ENCODE measurements around the gene CASTOR1. TPM values are rescaled to one million over a fixed set of nuclear protein-coding genes. Genes with fewer than 3 reads are reported as not detected.

The CASTOR1 gene
- total and polyA plus RNA-seq, 2 experiments from 2014 or later, result 19.0 to 22.2 TPM

- DNase-seq (ENCODE audit: low read depth in 1 of 2, low spot score in 1 of 2), result no peak
- Histone ChIP-seq H3K4me1 (ENCODE audit: low read depth) (peaks cover 5% of the 10 kb centered on the region), H3K4me3 (no peak overlapping the region), H3K9me3 (ENCODE audit: low read depth) (no peaks in the 10 kb centered on the region), H3K27ac (no peak overlapping the region), H3K36me3 (no peaks in the 10 kb centered on the region), H3K27me3 (peaks cover 34% of the 10 kb centered on the region)
- no peak for TF ChIP-seq CTCF (IDR thresholded peaks at IDR 0.05; ENCODE audit: low read depth, low read length)
Observed at GRCh38 chr22:30243661-30244060, 45.6 kb downstream of the CASTOR1 start.

- TF ChIP-seq CTCF (IDR thresholded peaks at IDR 0.05; ENCODE audit: low read depth, low read length), result no peak
- Histone ChIP-seq H3K27me3 (peaks cover 23% of the 10 kb centered on the region), H3K27ac (no peak overlapping the region), H3K9me3 (ENCODE audit: low read depth) (no peaks in the 10 kb centered on the region), H3K4me3 (no peak overlapping the region), H3K4me1 (ENCODE audit: low read depth) (peaks cover 5% of the 10 kb centered on the region), H3K36me3 (no peaks in the 10 kb centered on the region)
- peak in 1 of 2 donors; percentile 59 for DNase-seq (ENCODE audit: low read depth in 1 of 2, low spot score in 1 of 2)
Observed at GRCh38 chr22:30241576-30242371, 47.5 kb downstream of the CASTOR1 start.

GRCh38 chr22:30240541-30241417 is 48.5 kb downstream of the CASTOR1 start:
- no peaks in the 10 kb centered on the region for H3K9me3 ChIP-seq (ENCODE audit: low read depth)
- no peak for TF ChIP-seq CTCF (IDR thresholded peaks at IDR 0.05; ENCODE audit: low read depth, low read length)
- no peak overlapping the region for H3K27ac ChIP-seq
- no peak for DNase-seq (ENCODE audit: low read depth in 1 of 2, low spot score in 1 of 2)
- no peak overlapping the region for H3K4me3 ChIP-seq
- peaks cover 2% of the 10 kb centered on the region for H3K4me1 ChIP-seq (ENCODE audit: low read depth)
- peaks cover 13% of the 10 kb centered on the region for H3K27me3 ChIP-seq
- H3K36me3 ChIP-seq, result no peaks in the 10 kb centered on the region

- Histone ChIP-seq H3K27ac (no peak overlapping the region), H3K9me3 (ENCODE audit: low read depth) (no peaks in the 10 kb centered on the region), H3K4me1 (ENCODE audit: low read depth) (peaks cover 3% of the 10 kb centered on the region), H3K27me3 (peaks cover 3% of the 10 kb centered on the region), H3K4me3 (no peak overlapping the region), H3K36me3 (no peaks in the 10 kb centered on the region)
- no peak for TF ChIP-seq CTCF (IDR thresholded peaks at IDR 0.05; ENCODE audit: low read depth, low read length)
- no peak for DNase-seq (ENCODE audit: low read depth in 1 of 2, low spot score in 1 of 2)
Observed at GRCh38 chr22:30239488-30240405, 49.6 kb downstream of the CASTOR1 start.

Data from cardiac muscle cell (in vitro differentiated cells and primary cell).